Endothelial cell of umbilical vein (primary cell): ENCODE results near the gene PLEKHA4. TPM values are rescaled to one million over a fixed set of nuclear protein-coding genes. Genes with fewer than 3 reads are reported as not detected.
A peak's percentile ranks its signal among the peaks of the same experiment; 100 is the strongest.

ENCODE experiments used
- BruUV-seq: library from RNA; stranded (reverse); fragments of 400-500 nt; replicated peaks from 2 replicates; lab custom pipeline; 2021; lab: Mats Ljungman, UMichigan
- CTCF ChIA-PET: fragments of 300-600, 350-600 bp; sonication (Branson Sonifier 250); formaldehyde crosslinking; loops from one replicate; lab custom pipeline; 2021; ENCODE audit warnings: antibody characterized with exemption, inconsistent platforms; lab: Charles Lee
- POLR2A ChIA-PET: fragments of 300-600, 350-600 bp; sonication (Branson Sonifier 250); formaldehyde crosslinking; loops from one replicate; lab custom pipeline; 2021; ENCODE audit warnings: antibody characterized with exemption, inconsistent platforms; lab: Charles Lee
- DNase-seq: peaks from one replicate; pipeline ENCODE4 v3.0.0-alpha.2; 2011; ENCODE audit warnings: low read depth, low spot score
- FAIRE-seq: peaks from 2 replicates; lab custom pipeline; 2011; peaks lifted over from hg19 to GRCh38; lab: Jason Lieb, UNC
- H2AFZ ChIP-seq: 2 replicates; pipeline ENCODE4 v1.6.0; 2012; ENCODE audit warnings: low read depth, low read length, control low read depth, inconsistent platforms
- H3K27ac ChIP-seq: 2 replicates; pipeline ENCODE4 v1.5.1; 2011; ENCODE audit warnings: low read depth, mild to moderate bottlenecking, control low read depth, low read length, moderate library complexity; ENCODE audit not compliant: insufficient read depth
- H3K27me3 ChIP-seq, 2 experiments: 2 replicates each; pipeline versions ENCODE4 v1.6.0 to v1.6.1; 2011; ENCODE audit warnings: low read length in 2 of 2, mixed read lengths in 1 of 2; ENCODE audit not compliant: control insufficient read depth in 2 of 2, insufficient read depth in 2 of 2
- H3K36me3 ChIP-seq, 2 experiments: 2 replicates in 1 of 2; 3 replicates in 1 of 2; pipeline ENCODE4 v1.5.1; 2011; ENCODE audit warnings: low read length in 2 of 2, mild to moderate bottlenecking in 1 of 2, moderate library complexity in 1 of 2; ENCODE audit not compliant: control insufficient read depth in 2 of 2, insufficient read depth in 2 of 2; ENCODE audit errors: extremely low read depth in 1 of 2
- H3K4me1 ChIP-seq: 3 replicates; pipeline ENCODE4 v1.5.1; 2011; ENCODE audit warnings: mild to moderate bottlenecking, low read length; ENCODE audit not compliant: control insufficient read depth, insufficient read depth; ENCODE audit errors: extremely low read depth
- H3K4me2 ChIP-seq: 2 replicates; pipeline ENCODE4 v1.6.1; 2011; ENCODE audit warnings: low read length, control low read depth, mixed read lengths; ENCODE audit not compliant: insufficient read depth
- H3K4me3 ChIP-seq, 3 experiments: fragments of 200-600 bp in 1 of 3; sonication (generic), shearing (Covaris generic) in 1 of 3; replicated peaks in 1 of 3; 2 replicates each; pipeline ENCODE4 v1.5.1; 2011 to 2016; ENCODE audit warnings: control low read depth in 3 of 3, low read length in 3 of 3, mild to moderate bottlenecking in 2 of 3, inconsistent platforms in 1 of 3, low read depth in 1 of 3, moderate library complexity in 1 of 3; ENCODE audit not compliant: insufficient read depth in 1 of 3
- H3K79me2 ChIP-seq: 2 replicates; pipeline ENCODE4 v1.6.0; 2012; ENCODE audit warnings: low read length, inconsistent platforms; ENCODE audit not compliant: control insufficient read depth, insufficient read depth
- H3K9ac ChIP-seq: replicated peaks from 2 replicates; pipeline ENCODE3; 2011; ENCODE audit warnings: low read length, control low read depth; ENCODE audit not compliant: insufficient read depth; ENCODE audit errors: extremely low read depth
- H3K9me1 ChIP-seq: replicated peaks from 3 replicates; pipeline ENCODE4 v1.6.0; 2011; ENCODE audit warnings: mild to moderate bottlenecking, low read length; ENCODE audit not compliant: control insufficient read depth, insufficient read depth; ENCODE audit errors: extremely low read depth
- H3K9me3 ChIP-seq: replicated peaks from 2 replicates; pipeline ENCODE4 v1.5.1; 2012; ENCODE audit warnings: low read length, inconsistent platforms; ENCODE audit not compliant: control insufficient read depth, insufficient read depth
- H4K20me1 ChIP-seq: replicated peaks from 2 replicates; pipeline ENCODE3; 2011; ENCODE audit warnings: mild to moderate bottlenecking, low read length; ENCODE audit not compliant: control insufficient read depth, insufficient read depth; ENCODE audit errors: extremely low read depth
- CTCF ChIP-seq, 2 donors: IDR thresholded peaks; 1 replicate in 1 of 2; 2 replicates in 1 of 2; pipeline ENCODE4 v1.5.1; 2011; ENCODE audit warnings: low read length in 2 of 2, mild to moderate bottlenecking in 2 of 2, moderate library complexity in 2 of 2, control low read depth in 1 of 2, inconsistent platforms in 1 of 2, low read depth in 1 of 2; ENCODE audit not compliant: insufficient read depth in 1 of 2; ENCODE audit errors: extremely low read depth in 1 of 2
- EZH2 ChIP-seq: IDR thresholded peaks from 2 replicates; pipeline ENCODE4 v1.6.1; 2012; ENCODE audit warnings: borderline replicate concordance, low read depth, mild to moderate bottlenecking, moderate library complexity, low read length, inconsistent platforms; ENCODE audit not compliant: severe bottlenecking
- GATA2 ChIP-seq: IDR thresholded peaks from 2 replicates; pipeline ENCODE4 v1.7.0; 2011; ENCODE audit warnings: low read depth, mild to moderate bottlenecking, moderate library complexity, mixed read lengths, low read length; ENCODE audit not compliant: insufficient read length, insufficient read depth
- JUN ChIP-seq: IDR thresholded peaks from 2 replicates; pipeline ENCODE4 v1.6.1; 2011; ENCODE audit warnings: borderline replicate concordance, low read depth; ENCODE audit not compliant: insufficient read length, insufficient read depth
- MYC ChIP-seq: IDR thresholded peaks from one replicate; pipeline ENCODE4 v1.6.1; 2011; ENCODE audit warnings: mild to moderate bottlenecking, low read depth, low read length
- POLR2A ChIP-seq: IDR thresholded peaks from 2 replicates; pipeline ENCODE4 v1.6.1; 2012; ENCODE audit warnings: low read depth, mild to moderate bottlenecking, control low read depth, low read length
- POLR2AphosphoS5 ChIP-seq: IDR thresholded peaks from 2 replicates; pipeline ENCODE4 v1.6.1; 2012; ENCODE audit warnings: low read depth, mild to moderate bottlenecking, control low read depth, low read length, moderate library complexity; ENCODE audit not compliant: insufficient read depth
- dilution Hi-C: fragments of 300-500 bp; cut with MboI; formaldehyde crosslinking; loops from one replicate; pipeline ENCODE4 v1.15.0; 2019; ENCODE audit warnings: low sequenced_read_pairs; ENCODE audit not compliant: extremely low pct_ligation_motif_present
- intact Hi-C: fragments of 100-400 bp; cut with micrococcal nuclease; formaldehyde crosslinking; loops from one replicate; pipeline ENCODE4 v1.10.0; 2022
- polyA plus RNA-seq, 4 experiments: library from polyadenylated mRNA; depleted of rRNA in 3 of 4; stranded (reverse) in 3 of 4; unstranded in 1 of 4; fragments of >200 nt; gene quantifications; 2 replicates each; pipeline versions ENCODE4 v1.2.1 to v1.2.3, GENCODE V29; 2011 to 2012; ENCODE audit warnings: missing spikeins in 1 of 4
- total RNA-seq: library from RNA; stranded (reverse); gene quantifications from 2 replicates; pipeline ENCODE4 v1.2.3, GENCODE V29; 2021

Gene PLEKHA4
- total and polyA plus RNA-seq, 2 donors (not counting 3 experiments of a cell fraction or from before 2014, with no cell fraction given), result 4.5 to 10.1 TPM

- TF ChIP-seq POLR2A (no peak), MYC (no peak), GATA2 (no peak), JUN (no peak), EZH2 (no peak), POLR2AphosphoS5 (no peak), CTCF (IDR thresholded peaks at IDR 0.05; ENCODE audit: extremely low read depth in 1 of 2, insufficient read depth in 1 of 2, low read depth in 1 of 2, low read length in 2 of 2) (no peak)
- Histone ChIP-seq H3K9me1 (no peaks in the 10 kb centered on the region), H3K36me3 (no peaks in the 10 kb centered on the region), H3K4me1 (peaks cover 12% of the 10 kb centered on the region), H3K9ac (no peak overlapping the region), H4K20me1 (no peaks in the 10 kb centered on the region), H2AFZ (peak overlapping the region; percentile 39), H3K27me3 (peaks cover 10 to 11% of the 10 kb centered on the region in 2 experiments), H3K4me2 (no peak overlapping the region), H3K9me3 (no peaks in the 10 kb centered on the region), H3K79me2 (peaks cover 5% of the 10 kb centered on the region), H3K4me3 (peak overlapping the region in 1 of 3 experiments; percentile 14), H3K27ac (no peak overlapping the region)
- FAIRE-seq (peak; percentile 31), DNase-seq (no peak)
- dilution Hi-C loops (no loop called here), intact Hi-C loops (no loop called here)
- ChIA-PET CTCF (interaction anchor here (2.3 kb wide), 1 partner anchor 74 kb away, joined by 13 read pairs; no protein-coding TSS in a partner anchor), POLR2A (interaction anchor here (0.7 kb wide), 1 partner anchor 90 kb away, joined by 3 read pairs; no protein-coding TSS in a partner anchor)
- BruUV-seq, result no TSS peak
Observed at GRCh38 chr19:48896191-48896720, 27.8 kb upstream of the PLEKHA4 start.
